Ureter (tissue), 1 donor: ENCODE results near the gene SLC23A3. TPM values are rescaled to one million over a fixed set of nuclear protein-coding genes. Genes with fewer than 3 reads are reported as not detected.

Experiments
- total RNA-seq: library from RNA; stranded (reverse); gene quantifications from one replicate; pipeline ENCODE4 v1.2.4, GENCODE V29; 2023
- donor health status: DM: yes; HTN: yes; CAD: no.

The SLC23A3 gene
- total RNA-seq, 1 donor from 2014 or later, result 1.6 TPM

Other genes starting within 250 kb of the SLC23A3 start
- not detected for gene CDK5R2, start 210.4 kb downstream of the SLC23A3 start, total RNA-seq
- not detected for gene FEV, start 184.8 kb downstream of the SLC23A3 start, total RNA-seq
- not detected for gene CRYBA2, start 176.6 kb downstream of the SLC23A3 start, total RNA-seq
- gene CFAP65, start 128.5 kb downstream of the SLC23A3 start, total RNA-seq, result not detected
- not detected for gene IHH, start 109.1 kb downstream of the SLC23A3 start, total RNA-seq
- 13.9 TPM for gene NHEJ1, start 9.2 kb downstream of the SLC23A3 start, total RNA-seq
- gene CNPPD1, start 6.9 kb upstream of the SLC23A3 start, total RNA-seq, result 56.4 TPM
- 79.6 TPM for gene RETREG2, start 8.2 kb upstream of the SLC23A3 start, total RNA-seq
- gene ZFAND2B, start 36.8 kb upstream of the SLC23A3 start, total RNA-seq, result 28.7 TPM
- 36.1 TPM for gene ABCB6, start 48.9 kb upstream of the SLC23A3 start, total RNA-seq
- gene ATG9A, start 59.6 kb upstream of the SLC23A3 start, total RNA-seq, result 31.6 TPM
- gene ANKZF1, start 59.8 kb upstream of the SLC23A3 start, total RNA-seq, result 73.1 TPM
- gene GLB1L, start 75.4 kb upstream of the SLC23A3 start, total RNA-seq, result 9.9 TPM
- gene STK16, start 75.5 kb upstream of the SLC23A3 start, total RNA-seq, result 32.9 TPM
- gene TUBA4B, start 83.2 kb upstream of the SLC23A3 start, total RNA-seq, result not detected
- gene TUBA4A, start 83.9 kb upstream of the SLC23A3 start, total RNA-seq, result 85.1 TPM
- gene DNAJB2, start 109.3 kb upstream of the SLC23A3 start, total RNA-seq, result 93.6 TPM
- gene PTPRN, start 139.4 kb upstream of the SLC23A3 start, total RNA-seq, result not detected
- gene RESP18, start 162.7 kb upstream of the SLC23A3 start, total RNA-seq, result not detected
- gene DNPEP, start 217.9 kb upstream of the SLC23A3 start, total RNA-seq, result 86.6 TPM
- 1,211 TPM for gene DES, start 248.3 kb upstream of the SLC23A3 start, total RNA-seq